ENCODE measurements around the gene PACS1.

Gene PACS1

DNA sequence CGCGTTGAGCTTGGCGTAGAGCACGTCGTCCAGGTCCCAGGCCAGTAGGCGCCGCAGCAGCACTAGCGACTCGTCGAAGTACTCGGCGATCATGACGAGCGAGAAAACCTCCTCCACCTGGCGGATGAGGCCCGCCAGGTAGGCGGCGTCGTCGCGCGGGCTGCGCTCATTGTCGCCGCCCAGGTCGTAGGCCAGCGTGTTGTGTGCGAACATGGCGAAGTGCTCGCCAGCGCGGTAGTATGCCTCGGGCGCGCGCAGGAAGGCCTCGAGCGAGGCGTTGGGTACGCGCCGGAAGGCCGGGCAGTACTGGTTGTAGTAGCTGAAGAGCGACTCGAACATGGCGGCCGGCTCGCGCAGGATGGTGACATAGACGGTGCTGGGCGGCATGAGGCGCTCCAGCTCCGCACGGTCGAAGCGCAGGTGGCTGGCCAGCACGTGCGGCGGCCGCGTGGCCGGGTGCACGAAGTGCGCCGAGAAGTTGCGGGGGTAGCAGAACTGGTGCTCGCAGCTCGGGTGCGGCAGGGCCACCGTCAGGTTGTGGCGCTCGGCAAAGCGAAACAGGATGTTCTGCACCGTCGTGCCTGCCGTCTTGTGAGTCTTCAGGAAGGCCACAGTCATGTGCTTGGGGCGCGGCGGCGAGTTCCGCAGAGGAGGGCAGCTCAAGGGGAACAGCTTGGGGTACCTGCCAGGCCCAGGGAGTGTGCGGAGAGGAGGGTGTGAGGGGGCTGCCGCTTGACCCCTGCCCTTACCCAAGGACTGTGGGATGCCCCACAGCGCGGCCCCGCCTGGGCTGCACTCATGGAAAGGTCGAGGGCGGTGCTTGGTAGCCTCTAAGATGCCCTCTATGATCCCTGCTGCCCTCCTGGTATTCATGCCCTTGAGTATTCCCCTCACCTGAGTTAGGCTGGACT is 26.8 kb upstream of the PACS1 start:
- Histone ChIP-seq H3K9ac (ENCODE audit: low read length) (no peak overlapping the region), H3K27me3 (ENCODE audit: control insufficient read depth, insufficient read depth, low read length) (no peaks in the 10 kb centered on the region), H3K4me1 (ENCODE audit: control insufficient read depth, insufficient read depth, low read length) (no peaks in the 10 kb centered on the region), H3K4me3 (ENCODE audit: low read length) (no peak overlapping the region), H3K36me3 (ENCODE audit: control insufficient read depth, insufficient read depth, low read length) (no peaks in the 10 kb centered on the region), H3K27ac (ENCODE audit: low read depth, low read length) (no peak overlapping the region)

- Histone ChIP-seq H3K27ac (ENCODE audit: low read depth, low read length) (no peak overlapping the region), H3K4me1 (ENCODE audit: control insufficient read depth, insufficient read depth, low read length) (no peaks in the 10 kb centered on the region), H3K36me3 (ENCODE audit: control insufficient read depth, insufficient read depth, low read length) (no peaks in the 10 kb centered on the region), H3K27me3 (ENCODE audit: control insufficient read depth, insufficient read depth, low read length) (peaks cover 6% of the 10 kb centered on the region), H3K4me3 (ENCODE audit: low read length) (no peak overlapping the region), H3K9ac (ENCODE audit: low read length) (no peak overlapping the region)
Observed at GRCh38 chr11:66044757-66045156, 25.3 kb upstream of the PACS1 start.

DNA sequence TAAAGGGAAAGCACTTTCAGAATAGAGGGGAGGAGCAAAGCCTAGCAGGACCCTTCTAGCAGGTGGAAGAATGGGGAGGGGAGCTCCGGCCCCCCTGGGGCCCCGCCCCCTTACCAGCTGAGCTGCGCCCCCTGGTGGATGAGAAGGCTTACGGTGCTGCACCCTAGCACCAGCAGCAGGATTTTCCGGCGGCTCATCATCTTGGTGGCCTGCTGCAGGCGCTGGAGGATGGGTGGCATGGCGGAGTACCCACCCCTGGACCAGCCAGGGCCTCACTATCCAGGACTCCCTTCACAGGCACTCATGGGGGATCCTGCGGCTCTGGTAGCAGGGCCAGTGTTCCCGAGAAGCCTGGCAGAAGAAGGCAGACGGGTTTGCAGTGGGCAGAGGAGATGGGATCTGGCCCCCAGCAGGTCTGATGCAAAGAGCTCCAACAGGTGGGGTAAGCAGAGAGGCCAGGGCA is 24.9 kb upstream of the PACS1 start:
- Histone ChIP-seq H3K27ac (ENCODE audit: low read depth, low read length) (no peak overlapping the region), H3K36me3 (ENCODE audit: control insufficient read depth, insufficient read depth, low read length) (no peaks in the 10 kb centered on the region), H3K27me3 (ENCODE audit: control insufficient read depth, insufficient read depth, low read length) (peaks cover 6% of the 10 kb centered on the region), H3K9ac (ENCODE audit: low read length) (no peak overlapping the region), H3K4me3 (ENCODE audit: low read length) (no peak overlapping the region), H3K4me1 (ENCODE audit: control insufficient read depth, insufficient read depth, low read length) (no peaks in the 10 kb centered on the region)

GRCh38 chr11:66046901-66047300 is 23.2 kb upstream of the PACS1 start:
- peaks cover 4% of the 10 kb centered on the region for H3K4me1 ChIP-seq (ENCODE audit: control insufficient read depth, insufficient read depth, low read length)
- H3K36me3 ChIP-seq (ENCODE audit: control insufficient read depth, insufficient read depth, low read length) = no peaks in the 10 kb centered on the region
- H3K27ac ChIP-seq (ENCODE audit: low read depth, low read length) = no peak overlapping the region
- peaks cover 6% of the 10 kb centered on the region for H3K27me3 ChIP-seq (ENCODE audit: control insufficient read depth, insufficient read depth, low read length)
- H3K4me3 ChIP-seq (ENCODE audit: low read length) = no peak overlapping the region
- H3K9ac ChIP-seq (ENCODE audit: low read length) = no peak overlapping the region

DNA sequence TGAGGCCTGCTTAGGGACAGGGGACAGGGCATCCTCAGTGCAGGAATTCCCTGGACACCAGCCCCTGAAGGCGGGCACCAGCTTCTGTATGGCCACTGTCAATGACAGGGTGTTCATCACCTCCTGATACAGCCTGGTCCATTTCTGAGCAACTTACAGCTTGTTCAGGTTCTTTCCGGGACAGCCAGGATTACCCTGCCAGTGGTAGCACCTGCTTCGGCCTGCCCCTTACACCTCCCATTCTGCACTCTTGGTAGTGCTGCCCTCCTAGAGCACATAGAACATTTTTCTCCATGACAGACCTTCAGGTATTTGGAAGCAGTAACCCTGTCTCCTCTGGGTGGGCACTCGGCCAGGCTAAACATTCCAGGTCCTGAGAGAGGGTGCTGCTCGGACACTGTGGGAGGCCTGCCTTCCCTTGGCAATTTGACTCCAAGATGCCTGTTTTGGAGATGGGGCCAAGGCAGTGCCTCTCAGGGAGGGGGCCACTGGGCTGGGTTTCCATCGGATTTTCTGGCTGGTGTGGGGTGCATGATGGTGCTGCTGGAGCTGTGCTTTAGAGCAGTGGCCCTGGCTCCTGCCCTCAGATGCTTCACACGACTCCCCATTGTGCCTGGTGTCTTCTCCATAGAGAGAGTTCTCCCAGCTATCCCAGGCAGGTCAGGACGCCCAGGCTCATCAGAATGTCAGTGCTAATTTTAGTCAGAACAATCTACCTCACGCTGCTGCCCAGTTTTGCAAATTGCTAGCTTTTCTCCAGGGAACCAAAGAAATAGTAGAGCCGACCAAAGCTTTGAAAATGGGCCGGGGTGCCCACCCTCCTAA is 22.3 kb upstream of the PACS1 start:
- Histone ChIP-seq H3K4me1 (ENCODE audit: control insufficient read depth, insufficient read depth, low read length) (peaks cover 4% of the 10 kb centered on the region), H3K9ac (ENCODE audit: low read length) (no peak overlapping the region), H3K27ac (ENCODE audit: low read depth, low read length) (no peak overlapping the region), H3K4me3 (ENCODE audit: low read length) (no peak overlapping the region), H3K36me3 (ENCODE audit: control insufficient read depth, insufficient read depth, low read length) (no peaks in the 10 kb centered on the region), H3K27me3 (ENCODE audit: control insufficient read depth, insufficient read depth, low read length) (peaks cover 6% of the 10 kb centered on the region)

GRCh38 chr11:66048547-66049323 is 21.3 kb upstream of the PACS1 start, which contains the start of gene GAL3ST3:
Gene GAL3ST3, minus strand, starts transcription at chr11:66049161. Its CDS starts 3,746 bp downstream, at chr11:66045415.
- H3K27ac ChIP-seq (ENCODE audit: low read depth, low read length) = no peak within 1 kb of the TSS
- no peak within 1 kb of the TSS for H3K4me3 ChIP-seq (ENCODE audit: low read length)
- H3K9ac ChIP-seq (ENCODE audit: low read length) = no peak within 1 kb of the TSS
- peaks cover 13% of the 10 kb centered on the region for H3K4me1 ChIP-seq (ENCODE audit: control insufficient read depth, insufficient read depth, low read length)
- H3K27me3 ChIP-seq (ENCODE audit: control insufficient read depth, insufficient read depth, low read length) = peaks cover 6% of the 10 kb centered on the region
- H3K36me3 ChIP-seq (ENCODE audit: control insufficient read depth, insufficient read depth, low read length) = no peaks in the 10 kb centered on the region

DNA sequence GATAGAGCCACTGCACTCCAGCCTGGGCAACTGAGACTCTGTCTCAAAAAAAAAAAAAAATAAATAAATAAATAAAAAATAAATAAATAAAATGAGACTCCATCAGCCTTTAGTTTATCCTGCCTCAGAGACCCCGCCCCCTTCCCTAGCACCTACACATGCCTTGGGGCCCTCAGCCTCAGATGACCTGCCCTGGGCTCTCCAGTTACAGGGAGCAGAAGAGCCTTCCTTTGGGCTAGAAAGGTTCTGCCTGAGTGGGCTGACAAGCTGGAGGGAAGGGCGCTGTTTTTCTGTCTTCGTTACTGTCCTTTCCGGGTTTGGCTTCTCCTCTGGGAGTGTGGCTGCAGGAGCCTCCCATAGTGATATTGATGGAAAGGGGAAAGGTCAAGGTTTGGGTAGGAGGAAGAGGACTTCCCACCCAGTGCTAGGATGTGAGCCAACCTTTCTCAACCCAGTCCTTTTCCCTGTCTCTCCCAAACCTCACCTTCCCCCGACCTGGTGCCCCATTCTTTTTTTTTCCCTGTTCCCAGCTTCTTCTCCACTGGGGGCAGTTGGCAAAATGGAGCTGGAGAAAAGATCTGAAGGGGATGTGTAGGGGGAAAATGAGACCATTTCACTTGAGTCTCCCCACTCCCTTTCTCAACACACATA is 19.4 kb upstream of the PACS1 start:
- Histone ChIP-seq H3K27ac (ENCODE audit: low read depth, low read length) (no peak overlapping the region), H3K4me3 (ENCODE audit: low read length) (peak overlapping the region; percentile 68), H3K27me3 (ENCODE audit: control insufficient read depth, insufficient read depth, low read length) (peaks cover 6% of the 10 kb centered on the region), H3K4me1 (ENCODE audit: control insufficient read depth, insufficient read depth, low read length) (peaks cover 13% of the 10 kb centered on the region), H3K36me3 (ENCODE audit: control insufficient read depth, insufficient read depth, low read length) (peaks cover 7% of the 10 kb centered on the region), H3K9ac (ENCODE audit: low read length) (no peak overlapping the region)

DNA sequence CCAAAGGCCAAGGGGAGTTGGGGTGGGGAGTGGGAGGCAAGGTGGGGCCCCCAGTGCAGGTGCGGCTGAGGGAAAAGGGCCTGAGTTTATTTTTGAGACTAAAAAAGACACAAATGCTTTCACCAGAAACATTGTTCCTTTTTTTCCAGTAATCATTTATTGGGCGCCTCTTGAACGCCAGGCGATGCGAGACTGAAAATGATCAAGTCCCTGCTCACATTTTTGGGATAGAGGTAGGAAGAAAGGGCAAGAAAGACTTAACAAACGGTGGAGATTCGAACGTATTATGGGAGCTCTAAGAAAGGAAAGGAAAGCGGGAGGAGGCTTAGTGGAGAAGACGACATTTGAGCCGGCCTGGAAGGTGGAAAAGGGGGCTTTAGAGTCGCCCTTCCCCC is 18.7 kb upstream of the PACS1 start:
- Histone ChIP-seq H3K36me3 (ENCODE audit: control insufficient read depth, insufficient read depth, low read length) (peaks cover 7% of the 10 kb centered on the region), H3K27me3 (ENCODE audit: control insufficient read depth, insufficient read depth, low read length) (peaks cover 6% of the 10 kb centered on the region), H3K4me1 (ENCODE audit: control insufficient read depth, insufficient read depth, low read length) (peaks cover 13% of the 10 kb centered on the region), H3K4me3 (ENCODE audit: low read length) (peak overlapping the region; percentile 68), H3K27ac (ENCODE audit: low read depth, low read length) (peak overlapping the region; percentile 82), H3K9ac (ENCODE audit: low read length) (peak overlapping the region; percentile 66)

GRCh38 chr11:66051766-66052663 is 18.1 kb upstream of the PACS1 start, which contains the start of gene SF3B2:
Gene SF3B2, plus strand, starts transcription at chr11:66052364. Its CDS starts 21 bp downstream, at chr11:66052385.
- Histone ChIP-seq H3K4me3 (ENCODE audit: low read length) (peak within 1 kb of the TSS; percentile 79), H3K4me1 (ENCODE audit: control insufficient read depth, insufficient read depth, low read length) (peaks cover 13% of the 10 kb centered on the region), H3K9ac (ENCODE audit: low read length) (peak within 1 kb of the TSS; percentile 68), H3K27ac (ENCODE audit: low read depth, low read length) (peak within 1 kb of the TSS; percentile 82), H3K36me3 (ENCODE audit: control insufficient read depth, insufficient read depth, low read length) (peaks cover 7% of the 10 kb centered on the region), H3K27me3 (ENCODE audit: control insufficient read depth, insufficient read depth, low read length) (peaks cover 6% of the 10 kb centered on the region)

DNA sequence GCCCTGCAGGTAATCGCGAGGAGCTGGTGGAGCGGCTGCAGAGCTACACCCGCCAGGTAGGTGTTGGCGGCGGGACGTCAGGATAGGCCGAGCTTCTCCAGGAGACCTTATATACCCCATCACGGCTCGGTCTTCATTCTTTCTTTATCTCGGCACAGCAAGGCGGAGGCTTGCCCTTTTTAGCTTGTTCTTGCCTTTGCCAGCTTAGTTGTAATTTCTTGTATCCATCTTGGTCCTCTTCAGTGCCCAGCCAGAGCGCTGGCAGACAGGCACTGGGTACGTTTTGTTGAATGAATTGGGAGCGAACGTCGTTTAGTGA is 17.4 kb upstream of the PACS1 start:
- Histone ChIP-seq H3K4me3 (ENCODE audit: low read length) (peak overlapping the region; percentile 79), H3K4me1 (ENCODE audit: control insufficient read depth, insufficient read depth, low read length) (peaks cover 13% of the 10 kb centered on the region), H3K27ac (ENCODE audit: low read depth, low read length) (peak overlapping the region; percentile 48), H3K27me3 (ENCODE audit: control insufficient read depth, insufficient read depth, low read length) (peaks cover 6% of the 10 kb centered on the region), H3K36me3 (ENCODE audit: control insufficient read depth, insufficient read depth, low read length) (peaks cover 12% of the 10 kb centered on the region), H3K9ac (ENCODE audit: low read length) (peak overlapping the region; percentile 68)

DNA sequence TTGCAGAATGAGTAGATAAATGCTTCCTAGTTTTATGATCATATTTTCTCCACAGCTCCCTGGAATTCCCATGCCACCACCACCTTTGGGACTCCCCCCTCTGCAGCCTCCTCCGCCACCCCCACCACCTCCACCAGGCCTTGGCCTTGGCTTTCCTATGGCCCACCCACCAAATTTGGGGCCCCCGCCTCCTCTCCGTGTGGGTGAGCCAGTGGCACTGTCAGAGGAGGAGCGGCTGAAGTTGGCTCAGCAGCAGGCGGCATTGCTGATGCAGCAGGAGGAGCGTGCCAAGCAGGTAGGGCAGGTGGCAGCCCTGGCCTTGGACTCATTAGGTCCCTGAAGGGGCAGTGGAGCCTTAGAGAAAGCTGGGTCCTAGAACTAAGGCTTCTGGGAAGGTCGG is 15.1 kb upstream of the PACS1 start:
- H3K36me3 ChIP-seq (ENCODE audit: control insufficient read depth, insufficient read depth, low read length) = peaks cover 32% of the 10 kb centered on the region
- H3K9ac ChIP-seq (ENCODE audit: low read length) = no peak overlapping the region
- no peak overlapping the region for H3K27ac ChIP-seq (ENCODE audit: low read depth, low read length)
- H3K27me3 ChIP-seq (ENCODE audit: control insufficient read depth, insufficient read depth, low read length) = no peaks in the 10 kb centered on the region
- H3K4me3 ChIP-seq (ENCODE audit: low read length) = no peak overlapping the region
- H3K4me1 ChIP-seq (ENCODE audit: control insufficient read depth, insufficient read depth, low read length) = peaks cover 13% of the 10 kb centered on the region
